ENCODE results near the gene ARID1B.

Gene ARID1B

GRCh38 chr6:157119502-157120027, 342.4 kb downstream of the ARID1B start:
- DNase-seq: no peak

- DNase-seq: no peak
Measured at GRCh38 chr6:157120534-157121232, 343.5 kb downstream of the ARID1B start.

GRCh38 chr6:157121897-157122296, 344.7 kb downstream of the ARID1B start:
- DNase-seq: no peak

- DNase-seq: no peak
Measured at GRCh38 chr6:157123234-157123633, 346.1 kb downstream of the ARID1B start.

- DNase-seq: no peak
Measured at GRCh38 chr6:157124485-157125254, 347.5 kb downstream of the ARID1B start.

GRCh38 chr6:157125531-157125930, 348.4 kb downstream of the ARID1B start:
- DNase-seq: no peak

GRCh38 chr6:157126183-157127098, 349.3 kb downstream of the ARID1B start:
- DNase-seq: no peak

GRCh38 chr6:157128235-157128775, 351.1 kb downstream of the ARID1B start:
- DNase-seq: no peak

- no peak for DNase-seq
Measured at GRCh38 chr6:157131250-157131649, 354.1 kb downstream of the ARID1B start.

GRCh38 chr6:157133856-157134255, 356.7 kb downstream of the ARID1B start:
- DNase-seq: no peak

GRCh38 chr6:157134402-157135047, 357.3 kb downstream of the ARID1B start:
- no peak for DNase-seq

- no peak for DNase-seq
Measured at GRCh38 chr6:157135691-157136090, 358.5 kb downstream of the ARID1B start.

GRCh38 chr6:157137501-157137900, 360.3 kb downstream of the ARID1B start:
- no peak for DNase-seq

GRCh38 chr6:157139054-157139708, 362.0 kb downstream of the ARID1B start:
- DNase-seq: no peak

- peak; percentile 56 for DNase-seq
Measured at GRCh38 chr6:157143171-157143889, 366.2 kb downstream of the ARID1B start.

- no peak for DNase-seq
Measured at GRCh38 chr6:157143890-157144798, 367.0 kb downstream of the ARID1B start.

GRCh38 chr6:157144859-157145568, 367.8 kb downstream of the ARID1B start:
- no peak for DNase-seq

GRCh38 chr6:157145656-157146285, 368.6 kb downstream of the ARID1B start:
- no peak for DNase-seq
